GM21367 (cell line): ENCODE results near the gene PDE7B.
A peak's percentile ranks its signal among the peaks of the same experiment; 100 is the strongest.

ENCODE experiments used
- ATAC-seq: cut with Tn5 transposase; IDR thresholded peaks from one replicate; pipeline ENCODE4 v1.9.1; 2021; ENCODE audit not compliant: unreplicated experiment

The PDE7B gene

GRCh38 chr6:135851442-135852271 lies at the start of gene PDE7B:
PDE7B (plus strand) TSS chr6:135851701.
- ATAC-seq: peak; percentile 93

- no peak for ATAC-seq
Observed at GRCh38 chr6:135801755-135802465, 49.6 kb upstream of the PDE7B start.

GRCh38 chr6:135810486-135810885 lies 41.0 kb upstream of the PDE7B start:
- ATAC-seq: no peak

- no peak for ATAC-seq
Observed at GRCh38 chr6:135811170-135811569, 40.3 kb upstream of the PDE7B start.

GRCh38 chr6:135811644-135812526 lies 39.6 kb upstream of the PDE7B start:
- no peak for ATAC-seq

- ATAC-seq: no peak
Observed at GRCh38 chr6:135813401-135813800, 38.1 kb upstream of the PDE7B start.

GRCh38 chr6:135814043-135814442 lies 37.5 kb upstream of the PDE7B start:
- no peak for ATAC-seq

- ATAC-seq: no peak
Observed at GRCh38 chr6:135815216-135815615, 36.3 kb upstream of the PDE7B start.

GRCh38 chr6:135817035-135817434 lies 34.5 kb upstream of the PDE7B start:
- ATAC-seq: no peak

GRCh38 chr6:135819665-135820064 lies 31.8 kb upstream of the PDE7B start:
- no peak for ATAC-seq

- no peak for ATAC-seq
Observed at GRCh38 chr6:135820340-135820739, 31.2 kb upstream of the PDE7B start.

GRCh38 chr6:135823851-135824250 lies 27.6 kb upstream of the PDE7B start:
- no peak for ATAC-seq

GRCh38 chr6:135826236-135826804 lies 25.2 kb upstream of the PDE7B start:
- no peak for ATAC-seq

- ATAC-seq: no peak
Observed at GRCh38 chr6:135828021-135828420, 23.5 kb upstream of the PDE7B start.

- no peak for ATAC-seq
Observed at GRCh38 chr6:135830452-135830881, 21.0 kb upstream of the PDE7B start.

GRCh38 chr6:135831016-135831415 lies 20.5 kb upstream of the PDE7B start:
- ATAC-seq: no peak

GRCh38 chr6:135832166-135832565 lies 19.3 kb upstream of the PDE7B start:
- ATAC-seq: no peak

GRCh38 chr6:135833771-135834170 lies 17.7 kb upstream of the PDE7B start:
- no peak for ATAC-seq

- no peak for ATAC-seq
Observed at GRCh38 chr6:135837735-135838449, 13.6 kb upstream of the PDE7B start.

- ATAC-seq: no peak
Observed at GRCh38 chr6:135839121-135839520, 12.4 kb upstream of the PDE7B start.
